ENCODE data around the gene ZFAND4. TPM values are rescaled to one million over a fixed set of nuclear protein-coding genes. Genes with fewer than 3 reads are reported as not detected.

The ZFAND4 gene
- polyA plus RNA-seq, 1 experiment = 4.1 TPM

DNA sequence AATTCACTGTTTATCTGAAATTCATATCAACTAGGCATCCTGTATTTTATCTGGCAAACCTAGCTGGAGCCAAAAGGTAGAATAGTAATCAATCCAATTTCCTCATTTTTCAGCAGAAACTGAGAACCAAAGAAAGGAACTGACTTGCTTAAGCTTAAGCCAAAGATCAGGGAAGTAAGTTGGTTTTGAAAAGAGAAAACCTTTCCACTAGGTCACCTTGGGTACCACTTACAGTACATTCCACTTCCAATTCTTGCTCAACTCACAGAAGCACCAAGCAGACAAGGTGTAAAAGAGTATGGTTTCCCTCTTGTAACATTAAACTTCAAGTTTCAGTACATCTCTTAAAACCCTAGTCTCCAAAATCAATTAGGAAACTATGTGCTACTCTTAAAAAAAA is 79.6 kb downstream of the ZFAND4 start:
- H3K9me3 ChIP-seq (ENCODE audit: control insufficient read depth, insufficient read depth, low read length) = no peaks in the 10 kb centered on the region; the same call in 1 of the 2 replicates
- ChIA-PET CTCF (no interaction called here), POLR2A (no interaction called here)
- TF ChIP-seq, protein P1, sequence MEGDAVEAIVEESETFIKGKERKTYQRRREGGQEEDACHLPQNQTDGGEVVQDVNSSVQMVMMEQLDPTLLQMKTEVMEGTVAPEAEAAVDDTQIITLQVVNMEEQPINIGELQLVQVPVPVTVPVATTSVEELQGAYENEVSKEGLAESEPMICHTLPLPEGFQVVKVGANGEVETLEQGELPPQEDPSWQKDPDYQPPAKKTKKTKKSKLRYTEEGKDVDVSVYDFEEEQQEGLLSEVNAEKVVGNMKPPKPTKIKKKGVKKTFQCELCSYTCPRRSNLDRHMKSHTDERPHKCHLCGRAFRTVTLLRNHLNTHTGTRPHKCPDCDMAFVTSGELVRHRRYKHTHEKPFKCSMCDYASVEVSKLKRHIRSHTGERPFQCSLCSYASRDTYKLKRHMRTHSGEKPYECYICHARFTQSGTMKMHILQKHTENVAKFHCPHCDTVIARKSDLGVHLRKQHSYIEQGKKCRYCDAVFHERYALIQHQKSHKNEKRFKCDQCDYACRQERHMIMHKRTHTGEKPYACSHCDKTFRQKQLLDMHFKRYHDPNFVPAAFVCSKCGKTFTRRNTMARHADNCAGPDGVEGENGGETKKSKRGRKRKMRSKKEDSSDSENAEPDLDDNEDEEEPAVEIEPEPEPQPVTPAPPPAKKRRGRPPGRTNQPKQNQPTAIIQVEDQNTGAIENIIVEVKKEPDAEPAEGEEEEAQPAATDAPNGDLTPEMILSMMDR (IDR thresholded peaks at IDR 0.05; ENCODE audit: low read depth, low read length) = no peak
- H3K4me3 ChIP-seq (ENCODE audit: low read depth, low read length) = no peak overlapping the region; the same call in 1 of the 2 replicates
- no peak overlapping the region for H3K27ac ChIP-seq (ENCODE audit: low read depth, low read length)
- peaks cover 2% of the 10 kb centered on the region for H3K27me3 ChIP-seq (ENCODE audit: control insufficient read depth, insufficient read depth, low read length)
- no peak for DNase-seq (ENCODE audit: low read depth, low spot score)

DNA sequence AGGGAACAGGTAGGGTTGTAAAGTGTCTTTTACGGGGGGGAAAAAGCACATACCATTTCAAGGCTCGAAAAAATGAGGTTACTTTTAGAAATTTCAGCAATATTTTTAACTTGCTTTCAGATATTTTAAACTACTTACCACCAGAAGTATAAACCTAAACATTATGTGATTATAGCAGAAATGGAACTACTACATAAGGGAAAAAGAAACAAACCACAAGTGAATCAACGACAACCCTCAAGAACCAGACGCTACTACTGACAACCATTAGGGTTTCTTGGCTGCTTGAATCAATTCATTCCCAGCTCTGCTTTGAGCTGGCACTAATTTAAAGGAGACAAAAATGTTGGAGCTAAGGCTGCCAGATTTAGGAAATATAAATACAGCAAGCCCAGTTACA is 80.1 kb downstream of the ZFAND4 start:
- no peak for DNase-seq (ENCODE audit: low read depth, low spot score)
- ChIA-PET POLR2A (no interaction called here), CTCF (no interaction called here)
- no peak overlapping the region for H3K4me3 ChIP-seq (ENCODE audit: low read depth, low read length)
- peaks cover 2% of the 10 kb centered on the region for H3K27me3 ChIP-seq (ENCODE audit: control insufficient read depth, insufficient read depth, low read length)
- TF ChIP-seq, protein P1 (IDR thresholded peaks at IDR 0.05; ENCODE audit: low read depth, low read length) = no peak
- no peak overlapping the region for H3K27ac ChIP-seq (ENCODE audit: low read depth, low read length)
- H3K9me3 ChIP-seq (ENCODE audit: control insufficient read depth, insufficient read depth, low read length) = no peaks in the 10 kb centered on the region; the same call in 1 of the 2 replicates

DNA sequence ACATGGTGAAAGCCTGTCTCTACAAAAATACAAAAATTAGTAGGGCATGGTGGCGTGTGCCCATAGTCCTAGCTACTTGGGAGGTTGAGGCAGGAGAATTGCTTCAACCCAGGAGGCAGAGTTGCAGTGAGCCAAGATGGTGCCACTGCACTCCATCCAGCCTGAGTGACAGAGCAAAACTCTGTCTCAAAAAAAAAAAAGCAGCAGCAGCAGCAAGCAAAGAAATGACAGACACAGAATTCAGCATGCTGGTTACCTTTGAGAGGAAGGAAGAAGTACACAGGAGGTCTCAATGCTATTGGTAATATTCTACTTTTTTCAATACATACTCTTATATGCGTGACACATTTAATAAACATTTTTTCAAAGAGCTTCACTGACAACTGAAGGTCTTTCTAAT is 81.3 kb downstream of the ZFAND4 start:
- DNase-seq (ENCODE audit: low read depth, low spot score) = no peak
- CTCF ChIA-PET = no interaction called here
- H3K27ac ChIP-seq (ENCODE audit: low read depth, low read length) = no peak overlapping the region
- no peaks in the 10 kb centered on the region for H3K9me3 ChIP-seq (ENCODE audit: control insufficient read depth, insufficient read depth, low read length)
- TF ChIP-seq, protein P1 (IDR thresholded peaks at IDR 0.05; ENCODE audit: low read depth, low read length) = no peak
- H3K27me3 ChIP-seq (ENCODE audit: control insufficient read depth, insufficient read depth, low read length) = peaks cover 1% of the 10 kb centered on the region
- POLR2A ChIA-PET = no interaction called here
- no peak overlapping the region for H3K4me3 ChIP-seq (ENCODE audit: low read depth, low read length)

DNA sequence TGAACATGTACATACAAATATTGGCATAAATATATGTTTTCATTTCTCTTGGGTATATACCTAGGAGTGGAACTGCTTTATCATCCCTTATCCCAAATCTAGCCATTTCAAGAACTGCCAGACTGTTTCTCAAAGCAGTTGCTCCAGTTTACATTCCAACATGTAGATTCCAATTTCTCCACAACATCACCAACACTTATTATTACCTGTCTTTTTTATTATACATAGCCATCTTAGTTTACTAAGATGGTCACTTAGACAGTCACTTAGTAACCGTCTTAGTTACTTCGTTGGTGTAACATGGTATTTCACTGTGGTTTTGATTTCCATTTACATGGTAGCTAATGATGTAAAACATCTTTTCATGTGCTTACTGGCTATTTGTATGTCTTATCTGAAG is 82.7 kb downstream of the ZFAND4 start:
- DNase-seq (ENCODE audit: low read depth, low spot score) = no peak
- Histone ChIP-seq H3K4me3 (ENCODE audit: low read depth, low read length) (no peak overlapping the region), H3K27ac (ENCODE audit: low read depth, low read length) (no peak overlapping the region), H3K27me3 (ENCODE audit: control insufficient read depth, insufficient read depth, low read length) (no peaks in the 10 kb centered on the region), H3K9me3 (ENCODE audit: control insufficient read depth, insufficient read depth, low read length) (no peaks in the 10 kb centered on the region)
- ChIA-PET POLR2A (no interaction called here), CTCF (no interaction called here)
- TF ChIP-seq, protein P1 (IDR thresholded peaks at IDR 0.05; ENCODE audit: low read depth, low read length) = no peak

DNA sequence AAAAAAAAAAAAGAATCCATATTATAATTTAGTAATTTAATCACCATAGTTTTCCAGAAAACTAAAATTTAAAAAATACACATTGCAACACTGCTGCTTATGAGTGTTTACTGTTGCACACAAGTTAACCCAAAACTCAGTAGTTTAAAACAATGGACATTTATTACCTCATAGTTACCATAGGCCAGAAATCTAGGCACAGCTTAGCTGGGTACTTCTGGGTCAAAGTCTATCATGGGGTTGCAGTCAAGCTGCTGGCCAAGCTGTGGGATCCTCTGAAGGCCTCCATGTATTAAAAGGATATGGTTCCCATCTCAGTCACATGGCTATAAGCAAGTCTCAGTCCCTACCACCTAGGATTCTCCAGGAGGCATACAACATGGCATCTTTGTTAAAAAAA is 83.6 kb downstream of the ZFAND4 start:
- no peaks in the 10 kb centered on the region for H3K9me3 ChIP-seq (ENCODE audit: control insufficient read depth, insufficient read depth, low read length)
- TF ChIP-seq, protein P1 (IDR thresholded peaks at IDR 0.05; ENCODE audit: low read depth, low read length) = no peak
- ChIA-PET POLR2A (no interaction called here), CTCF (no interaction called here)
- no peak overlapping the region for H3K4me3 ChIP-seq (ENCODE audit: low read depth, low read length)
- no peak overlapping the region for H3K27ac ChIP-seq (ENCODE audit: low read depth, low read length)
- no peaks in the 10 kb centered on the region for H3K27me3 ChIP-seq (ENCODE audit: control insufficient read depth, insufficient read depth, low read length)
- DNase-seq (ENCODE audit: low read depth, low spot score) = no peak

All from AG04450 (cell line).